Upper lobe of left lung (tissue), 6 donors: ENCODE results near the gene ZNF41. TPM values are rescaled to one million over a fixed set of nuclear protein-coding genes. Genes with fewer than 3 reads are reported as not detected.
A peak's percentile ranks its signal among the peaks of the same experiment; 100 is the strongest.

ENCODE experiments used
- ATAC-seq, 2 donors: fragments of 200-7000 bp; cut with Tn5 transposase; one replicate each; pipeline ENCODE4 v1.9.1; 2022; ENCODE audit warnings: mild to moderate bottlenecking in 2 of 2, moderate library complexity in 2 of 2; ENCODE audit not compliant: low FRiP score in 2 of 2
- DNase-seq, 2 donors: peaks; one replicate each; pipeline ENCODE4 v3.0.0-alpha.2; 2019 to 2020
- H3K27ac ChIP-seq, 4 donors: fragments of 200-600 bp; sonication (generic); one replicate each; pipeline ENCODE4 v1.5.1; 2016 to 2019
- H3K27me3 ChIP-seq, 4 donors: fragments of 200-600 bp; sonication (generic); one replicate each; pipeline ENCODE4 v1.5.1; 2017 to 2019
- H3K36me3 ChIP-seq, 4 donors: fragments of 200-600 bp; sonication (generic); one replicate each; pipeline ENCODE4 v1.5.1; 2016 to 2019
- H3K4me1 ChIP-seq, 4 donors: fragments of 200-600 bp; sonication (generic); one replicate each; pipeline ENCODE4 v1.5.1; 2018 to 2019
- H3K4me3 ChIP-seq, 4 donors: fragments of 200-600 bp; sonication (generic); one replicate each; pipeline ENCODE4 v1.5.1; 2017 to 2019; ENCODE audit warnings: mild to moderate bottlenecking in 2 of 4, moderate library complexity in 1 of 4
- H3K9me3 ChIP-seq, 4 donors: fragments of 200-600 bp; sonication (generic); one replicate each; pipeline ENCODE4 v1.5.1; 2018 to 2019
- EP300 ChIP-seq, 4 donors: sonication (generic); formaldehyde crosslinking; IDR thresholded peaks; one replicate each; pipeline ENCODE4 v1.5.1; 2017; ENCODE audit warnings: antibody characterized with exemption in 4 of 4, control low read depth in 2 of 4
- POLR2A ChIP-seq, 4 donors: fragments of 450-650 bp; IDR thresholded peaks; one replicate each; pipeline ENCODE4 v1.5.1; 2016 to 2017; ENCODE audit warnings: antibody characterized with exemption in 4 of 4, mild to moderate bottlenecking in 2 of 4
- POLR2AphosphoS5 ChIP-seq, 2 donors: sonication (generic); formaldehyde crosslinking; IDR thresholded peaks; one replicate each; pipeline ENCODE4 v1.5.1; 2017; ENCODE audit warnings: antibody characterized with exemption in 2 of 2
- WGBS, 2 donors: methylation state at CpG; one replicate each; pipeline ENCODE4 v1.1.5; 2017 to 2018; 5-methylcytosine and 5-hydroxymethylcytosine counted together
- total RNA-seq, 6 donors: library from RNA; depleted of rRNA in 4 of 6; stranded (reverse); fragments of >200 nt in 4 of 6; gene quantifications; one replicate each; pipeline versions ENCODE4 v1.1.0 to v1.2.1, GENCODE V29; 2016 to 2021
- TF ChIP-seq, protein P1 (sequence below), 6 experiments: fragments of 450-650 bp in 4 of 6; fragments of 200-600 bp in 2 of 6; sonication (generic) in 2 of 6; IDR thresholded peaks; one replicate each; pipeline ENCODE4 v1.5.1; 2016 to 2019; ENCODE audit warnings: antibody characterized with exemption in 6 of 6
- donor health status: DM: no; HTN: no; CAD: no; lungs with moderate emphysema.
- donor health status: DM: no; HTN: yes; CAD: no; lungs with severe emphysema.

The ZNF41 gene
- total RNA-seq, 6 donors from 2014 or later: 3.4 to 35.6 (median 10.2) TPM

GRCh38 chrX:47507153-47507867 lies 24.3 kb upstream of the ZNF41 start:
- H3K4me1 ChIP-seq: no peaks in the 10 kb centered on the region
- DNase-seq (no peak), ATAC-seq (no peak)
- H3K4me3 ChIP-seq: no peak overlapping the region
- no peaks in the 10 kb centered on the region for H3K27me3 ChIP-seq
- no peaks in the 10 kb centered on the region for H3K36me3 ChIP-seq
- TF ChIP-seq POLR2A (IDR thresholded peaks at IDR 0.05) (no peak), EP300 (IDR thresholded peaks at IDR 0.05) (no peak), POLR2AphosphoS5 (IDR thresholded peaks at IDR 0.05) (no peak)
- H3K27ac ChIP-seq: no peak overlapping the region
- H3K9me3 ChIP-seq: no peaks in the 10 kb centered on the region
- 78 to 80% methylated on average over 2 of the region's 2 CpGs for WGBS, 2 donors

DNA sequence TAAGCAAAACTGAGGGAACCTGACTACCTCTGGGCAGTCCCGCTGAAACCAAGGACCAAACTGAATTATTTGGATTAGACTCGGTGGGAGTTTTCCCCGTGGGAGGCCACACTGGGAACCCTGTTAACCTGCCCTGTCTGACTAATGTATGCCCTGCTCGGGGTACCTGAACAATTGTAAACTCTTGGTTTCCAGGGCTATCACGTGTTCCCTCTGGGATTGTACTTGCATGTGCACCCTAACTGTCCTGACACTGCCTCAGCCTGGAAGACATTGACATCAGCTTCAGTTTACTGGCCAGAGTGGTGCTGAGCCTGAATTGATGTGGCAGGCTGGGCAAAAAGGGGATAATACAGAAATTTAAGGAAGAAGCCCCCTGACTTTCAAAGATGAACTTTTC lies 20.1 kb upstream of the ZNF41 start:
- DNase-seq: no peak
- Histone ChIP-seq H3K4me1 (no peaks in the 10 kb centered on the region), H3K36me3 (no peaks in the 10 kb centered on the region), H3K9me3 (no peaks in the 10 kb centered on the region), H3K4me3 (no peak overlapping the region), H3K27ac (no peak overlapping the region), H3K27me3 (no peaks in the 10 kb centered on the region)
- WGBS, 2 donors: 65% methylated on average over 5 of the region's 5 CpGs; no CpG with 5 or more reads in 1 of the 2 donors
- TF ChIP-seq, protein P1, sequence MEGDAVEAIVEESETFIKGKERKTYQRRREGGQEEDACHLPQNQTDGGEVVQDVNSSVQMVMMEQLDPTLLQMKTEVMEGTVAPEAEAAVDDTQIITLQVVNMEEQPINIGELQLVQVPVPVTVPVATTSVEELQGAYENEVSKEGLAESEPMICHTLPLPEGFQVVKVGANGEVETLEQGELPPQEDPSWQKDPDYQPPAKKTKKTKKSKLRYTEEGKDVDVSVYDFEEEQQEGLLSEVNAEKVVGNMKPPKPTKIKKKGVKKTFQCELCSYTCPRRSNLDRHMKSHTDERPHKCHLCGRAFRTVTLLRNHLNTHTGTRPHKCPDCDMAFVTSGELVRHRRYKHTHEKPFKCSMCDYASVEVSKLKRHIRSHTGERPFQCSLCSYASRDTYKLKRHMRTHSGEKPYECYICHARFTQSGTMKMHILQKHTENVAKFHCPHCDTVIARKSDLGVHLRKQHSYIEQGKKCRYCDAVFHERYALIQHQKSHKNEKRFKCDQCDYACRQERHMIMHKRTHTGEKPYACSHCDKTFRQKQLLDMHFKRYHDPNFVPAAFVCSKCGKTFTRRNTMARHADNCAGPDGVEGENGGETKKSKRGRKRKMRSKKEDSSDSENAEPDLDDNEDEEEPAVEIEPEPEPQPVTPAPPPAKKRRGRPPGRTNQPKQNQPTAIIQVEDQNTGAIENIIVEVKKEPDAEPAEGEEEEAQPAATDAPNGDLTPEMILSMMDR (IDR thresholded peaks at IDR 0.05): no peak
- TF ChIP-seq POLR2AphosphoS5 (IDR thresholded peaks at IDR 0.05): no peak
- TF ChIP-seq EP300 (IDR thresholded peaks at IDR 0.05): no peak
- TF ChIP-seq POLR2A (IDR thresholded peaks at IDR 0.05): no peak
- ATAC-seq: no peak

DNA sequence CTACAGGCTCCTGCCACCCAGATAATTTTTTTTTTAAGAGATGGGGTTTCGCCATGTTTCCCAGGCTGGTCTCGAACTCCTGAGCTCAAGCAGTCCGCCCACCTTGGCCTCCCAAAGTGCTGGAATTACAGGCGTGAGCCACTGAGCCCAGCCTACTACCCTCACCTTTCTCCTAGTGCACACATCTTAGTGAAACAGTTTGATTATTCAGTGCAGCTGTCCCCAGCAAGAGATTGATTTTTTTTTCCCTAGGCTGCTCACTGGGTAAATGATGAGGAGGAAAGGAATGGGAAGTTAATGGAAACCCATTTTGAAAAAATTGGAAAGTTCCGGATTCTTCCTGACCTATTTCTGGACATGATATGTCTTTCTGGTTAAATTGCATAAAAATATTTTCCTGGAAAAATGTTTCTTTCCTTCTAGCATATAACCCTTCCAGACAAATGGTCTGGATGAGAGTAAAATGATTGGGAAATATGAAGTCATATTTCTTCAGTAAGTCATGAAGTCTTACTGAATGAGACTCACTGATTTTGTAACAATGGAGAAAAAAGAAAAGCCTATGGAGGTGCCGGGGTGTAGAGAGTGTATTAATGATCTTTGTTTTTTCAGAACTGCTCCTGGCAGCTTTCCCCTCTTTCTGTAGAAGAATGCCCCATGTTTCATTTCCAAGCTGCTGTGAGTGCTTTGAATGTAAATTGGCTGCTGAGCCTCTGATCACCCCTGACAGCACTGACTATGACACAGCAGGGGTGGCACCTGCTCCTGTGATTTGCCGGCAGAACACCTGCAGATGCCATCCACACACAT lies 19.5 kb upstream of the ZNF41 start:
- Histone ChIP-seq H3K9me3 (no peaks in the 10 kb centered on the region), H3K4me1 (no peaks in the 10 kb centered on the region), H3K27ac (no peak overlapping the region), H3K4me3 (no peak overlapping the region), H3K27me3 (no peaks in the 10 kb centered on the region), H3K36me3 (no peaks in the 10 kb centered on the region)
- no peak for TF ChIP-seq EP300 (IDR thresholded peaks at IDR 0.05)
- no peak for TF ChIP-seq POLR2AphosphoS5 (IDR thresholded peaks at IDR 0.05)
- TF ChIP-seq, protein P1 (IDR thresholded peaks at IDR 0.05): no peak
- TF ChIP-seq POLR2A (IDR thresholded peaks at IDR 0.05): no peak
- peak in 1 of 2 donors; percentile 51 for ATAC-seq
- WGBS, 2 donors: 66 to 89% methylated on average over 5 to 7 of the region's 7 CpGs
- DNase-seq: no peak

DNA sequence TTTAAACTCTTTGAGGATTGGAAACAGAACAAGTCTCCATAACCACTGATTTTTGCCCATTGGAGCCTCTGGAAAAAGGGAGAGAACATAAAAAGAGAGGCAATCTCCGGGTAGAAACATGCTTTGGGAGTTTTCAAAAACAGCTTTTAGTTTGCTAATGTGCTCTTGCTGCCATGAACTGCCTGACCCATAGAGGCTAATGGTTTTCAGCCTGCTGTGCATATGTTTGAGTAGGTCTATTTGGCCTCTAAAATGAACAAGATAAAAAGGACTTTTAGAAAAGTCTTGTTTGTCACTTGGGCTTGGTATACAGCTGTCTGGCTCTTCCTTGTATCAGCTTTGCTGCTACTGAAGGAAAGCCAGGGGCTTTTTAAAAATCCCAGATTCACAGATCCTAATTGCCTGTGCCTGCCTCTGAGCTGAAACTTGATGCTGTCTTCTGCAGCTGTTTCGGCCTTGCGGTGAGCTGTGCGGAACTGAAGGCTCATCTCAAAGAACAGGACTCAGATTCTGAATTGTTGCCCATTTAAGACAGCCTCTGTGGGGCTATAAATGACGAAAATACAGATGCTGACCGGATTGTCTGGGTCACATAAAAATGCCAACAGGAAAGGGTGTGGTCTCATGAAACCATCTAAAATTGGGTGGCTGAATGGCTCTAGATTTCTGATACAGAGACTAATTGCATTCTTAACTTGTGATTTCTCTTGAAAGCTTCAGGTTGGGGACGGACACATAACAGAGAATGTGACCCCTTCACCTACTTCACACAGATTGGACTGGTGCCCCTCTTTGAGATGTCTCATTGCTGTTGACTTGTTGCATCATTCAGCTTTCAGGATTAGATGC lies 18.4 kb upstream of the ZNF41 start:
- Histone ChIP-seq H3K27ac (no peak overlapping the region), H3K4me3 (no peak overlapping the region), H3K36me3 (no peaks in the 10 kb centered on the region), H3K4me1 (no peaks in the 10 kb centered on the region), H3K9me3 (no peaks in the 10 kb centered on the region), H3K27me3 (no peaks in the 10 kb centered on the region)
- TF ChIP-seq POLR2A (IDR thresholded peaks at IDR 0.05) (no peak), EP300 (IDR thresholded peaks at IDR 0.05) (no peak)
- 23 to 42% methylated on average over 4 to 7 of the region's 7 CpGs for WGBS, 2 donors
- ATAC-seq (peak in 1 of 2 donors; percentile 66), DNase-seq (no peak)

DNA sequence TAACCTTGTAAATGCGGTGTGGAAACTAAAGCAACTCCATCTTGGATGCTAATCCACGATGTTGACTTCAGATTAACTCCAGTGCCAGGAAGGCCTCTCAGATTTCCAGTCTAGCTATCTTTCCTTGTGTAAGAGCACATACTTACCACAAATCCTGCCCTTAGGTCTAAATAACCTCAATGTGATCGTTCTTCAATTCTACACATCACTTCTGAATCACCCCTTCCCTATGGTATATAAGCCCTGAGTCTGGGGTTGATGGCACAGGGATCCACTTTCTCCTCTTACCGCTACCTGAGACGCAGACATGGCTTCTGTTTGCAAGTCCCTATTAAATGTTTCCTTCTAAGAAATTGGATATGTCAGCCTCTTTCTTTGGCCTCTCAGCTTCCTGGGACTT lies 17.5 kb upstream of the ZNF41 start:
- 76 to 86% methylated on average over 4 to 5 of the region's 5 CpGs for WGBS, 2 donors
- H3K27me3 ChIP-seq: no peaks in the 10 kb centered on the region
- ATAC-seq: no peak
- TF ChIP-seq POLR2A (IDR thresholded peaks at IDR 0.05) (no peak), EP300 (IDR thresholded peaks at IDR 0.05) (no peak), POLR2AphosphoS5 (IDR thresholded peaks at IDR 0.05) (no peak)
- TF ChIP-seq, protein P1 (IDR thresholded peaks at IDR 0.05): no peak
- no peaks in the 10 kb centered on the region for H3K9me3 ChIP-seq
- H3K36me3 ChIP-seq: no peaks in the 10 kb centered on the region
- H3K4me3 ChIP-seq: no peak overlapping the region
- H3K27ac ChIP-seq: no peak overlapping the region
- DNase-seq: no peak
- no peaks in the 10 kb centered on the region for H3K4me1 ChIP-seq
